22Rv1 (cell line): ENCODE measurements around the gene GPR4.

Experiments used
- ZFX ChIP-seq: fragments of 450-650 bp; IDR thresholded peaks from 2 replicates; pipeline ENCODE4 v1.6.1; 2017; ENCODE audit warnings: antibody characterized with exemption, borderline replicate concordance
- TF ChIP-seq, protein P1 (sequence below): fragments of 450-650 bp; IDR thresholded peaks from 2 replicates; pipeline ENCODE4 v1.5.1; 2017; ENCODE audit warnings: mild to moderate bottlenecking

DNA sequence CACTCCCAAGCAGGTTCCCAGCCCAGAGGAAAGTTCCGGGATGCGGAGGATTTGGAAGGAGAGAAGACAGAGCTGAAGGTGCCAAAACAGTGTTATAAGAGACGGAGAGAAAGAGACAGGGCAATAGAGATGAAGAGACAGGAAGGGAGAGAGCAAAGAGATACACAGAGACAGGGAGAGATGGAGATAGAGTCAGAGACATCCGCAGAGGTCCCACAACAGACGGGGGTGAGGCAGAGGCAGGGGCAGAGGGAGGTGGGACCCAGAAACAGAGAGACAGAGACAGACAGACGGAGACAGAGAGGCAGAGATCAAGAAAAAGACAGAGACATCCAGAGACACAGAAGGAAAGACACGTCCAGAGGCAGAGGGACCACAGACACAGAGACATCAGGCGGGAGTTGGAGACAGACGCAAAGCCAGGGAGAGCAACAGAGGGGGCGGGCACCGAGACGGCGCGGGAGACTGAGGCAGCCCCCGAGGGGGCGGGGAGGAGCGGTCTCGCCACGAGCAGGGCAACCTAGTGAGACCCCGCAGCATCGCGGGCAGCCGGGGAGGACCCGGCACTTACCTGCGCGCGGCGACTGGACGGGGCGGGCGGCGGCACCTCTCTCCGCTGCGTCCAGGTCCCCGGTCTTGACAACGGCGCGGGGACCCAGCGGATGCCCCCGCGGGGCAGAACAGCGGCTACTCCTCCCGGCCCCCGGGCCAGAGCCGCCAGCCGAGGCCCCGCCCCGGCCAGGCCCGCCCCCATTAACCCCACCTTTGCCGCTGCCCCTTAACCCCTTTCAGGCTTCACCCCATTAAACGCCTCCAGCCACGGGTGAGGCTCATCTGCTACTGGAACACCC, at the start of gene GPR4:
- TF ChIP-seq, protein P1, sequence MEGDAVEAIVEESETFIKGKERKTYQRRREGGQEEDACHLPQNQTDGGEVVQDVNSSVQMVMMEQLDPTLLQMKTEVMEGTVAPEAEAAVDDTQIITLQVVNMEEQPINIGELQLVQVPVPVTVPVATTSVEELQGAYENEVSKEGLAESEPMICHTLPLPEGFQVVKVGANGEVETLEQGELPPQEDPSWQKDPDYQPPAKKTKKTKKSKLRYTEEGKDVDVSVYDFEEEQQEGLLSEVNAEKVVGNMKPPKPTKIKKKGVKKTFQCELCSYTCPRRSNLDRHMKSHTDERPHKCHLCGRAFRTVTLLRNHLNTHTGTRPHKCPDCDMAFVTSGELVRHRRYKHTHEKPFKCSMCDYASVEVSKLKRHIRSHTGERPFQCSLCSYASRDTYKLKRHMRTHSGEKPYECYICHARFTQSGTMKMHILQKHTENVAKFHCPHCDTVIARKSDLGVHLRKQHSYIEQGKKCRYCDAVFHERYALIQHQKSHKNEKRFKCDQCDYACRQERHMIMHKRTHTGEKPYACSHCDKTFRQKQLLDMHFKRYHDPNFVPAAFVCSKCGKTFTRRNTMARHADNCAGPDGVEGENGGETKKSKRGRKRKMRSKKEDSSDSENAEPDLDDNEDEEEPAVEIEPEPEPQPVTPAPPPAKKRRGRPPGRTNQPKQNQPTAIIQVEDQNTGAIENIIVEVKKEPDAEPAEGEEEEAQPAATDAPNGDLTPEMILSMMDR = no peak
- no peak for TF ChIP-seq ZFX
